Astrocyte (in vitro differentiated cells and primary cell): Measurements from ENCODE around the gene TEKT5. TPM values are rescaled to one million over a fixed set of nuclear protein-coding genes. Genes with fewer than 3 reads are reported as not detected.

ENCODE experiments used
- DNase-seq: peaks from one replicate; pipeline ENCODE4 v3.0.0-alpha.2; 2010; ENCODE audit warnings: low read depth
- FAIRE-seq: peaks from 2 replicates; lab custom pipeline; 2011; peaks lifted over from hg19 to GRCh38; lab: Jason Lieb, UNC
- H2AFZ ChIP-seq: 2 replicates; pipeline ENCODE4 v1.6.0; 2012; ENCODE audit warnings: low read depth, low read length, inconsistent platforms
- H3K27ac ChIP-seq: 2 replicates; pipeline ENCODE4 v1.5.1; 2011; ENCODE audit warnings: low read depth, low read length, inconsistent platforms
- H3K27me3 ChIP-seq: 2 replicates; pipeline ENCODE4 v1.6.0; 2011; ENCODE audit warnings: low read length, inconsistent platforms; ENCODE audit not compliant: insufficient read depth
- H3K36me3 ChIP-seq: 2 replicates; pipeline ENCODE4 v1.5.1; 2011; ENCODE audit warnings: low read length, inconsistent platforms; ENCODE audit not compliant: insufficient read depth
- H3K4me1 ChIP-seq: 2 replicates; pipeline ENCODE4 v1.5.1; 2011; ENCODE audit warnings: low read length, inconsistent platforms; ENCODE audit not compliant: insufficient read depth
- H3K4me2 ChIP-seq: 2 replicates; pipeline ENCODE4 v1.6.0; 2012; ENCODE audit warnings: low read length, inconsistent platforms
- H3K4me3 ChIP-seq: 2 replicates; pipeline ENCODE4 v1.5.1; 2011; ENCODE audit warnings: low read depth, mild to moderate bottlenecking, low read length, inconsistent platforms; ENCODE audit not compliant: insufficient read depth
- H3K79me2 ChIP-seq: 2 replicates; pipeline ENCODE4 v1.6.0; 2012; ENCODE audit warnings: mild to moderate bottlenecking, low read length, inconsistent platforms; ENCODE audit not compliant: insufficient read depth
- H3K9ac ChIP-seq: 2 replicates; pipeline ENCODE4 v1.6.0; 2012; ENCODE audit warnings: mild to moderate bottlenecking, low read length, inconsistent platforms
- H3K9me3 ChIP-seq: 2 replicates; pipeline ENCODE4 v1.5.1; 2012; ENCODE audit warnings: low read depth, mild to moderate bottlenecking, low read length, inconsistent platforms; ENCODE audit not compliant: insufficient read depth
- H4K20me1 ChIP-seq: 2 replicates; pipeline ENCODE4 v1.6.0; 2012; ENCODE audit warnings: low read length, inconsistent platforms; ENCODE audit not compliant: insufficient read depth
- H3K27ac Mint-ChIP-seq: one replicate; pipeline ENCODE4 v1.8.0; 2021; ENCODE audit warnings: mild to moderate bottlenecking, mixed read lengths; ENCODE audit not compliant: unreplicated experiment
- H3K27me3 Mint-ChIP-seq: one replicate; pipeline ENCODE4 v1.8.0; 2021; ENCODE audit warnings: low read depth, mixed read lengths; ENCODE audit not compliant: unreplicated experiment
- H3K36me3 Mint-ChIP-seq: one replicate; pipeline ENCODE4 v1.8.0; 2021; ENCODE audit warnings: low read depth, mixed read lengths; ENCODE audit not compliant: unreplicated experiment
- H3K4me1 Mint-ChIP-seq: one replicate; pipeline ENCODE4 v1.8.0; 2021; ENCODE audit warnings: low read depth, mixed read lengths; ENCODE audit not compliant: unreplicated experiment
- H3K4me3 Mint-ChIP-seq: one replicate; pipeline ENCODE4 v1.8.0; 2021; ENCODE audit warnings: mild to moderate bottlenecking, moderate library complexity, mixed read lengths; ENCODE audit not compliant: unreplicated experiment
- H3K9me3 Mint-ChIP-seq: one replicate; pipeline ENCODE4 v1.8.0; 2021; ENCODE audit warnings: mild to moderate bottlenecking, mixed read lengths; ENCODE audit not compliant: unreplicated experiment
- CTCF ChIP-seq: IDR thresholded peaks from 2 replicates; pipeline ENCODE4 v1.5.1; 2011; ENCODE audit warnings: low read depth, mild to moderate bottlenecking, inconsistent platforms, low read length, moderate library complexity; ENCODE audit not compliant: insufficient read depth
- EZH2 ChIP-seq: IDR thresholded peaks from 2 replicates; pipeline ENCODE4 v1.6.1; 2012; ENCODE audit warnings: mild to moderate bottlenecking, low read length, inconsistent platforms; ENCODE audit not compliant: insufficient read depth
- total RNA-seq: library from RNA; stranded (reverse); gene quantifications from 2 replicates; pipeline ENCODE4 v1.2.1, GENCODE V29; 2021

The TEKT5 gene
- total RNA-seq, 1 donor from 2014 or later = not detected

DNA sequence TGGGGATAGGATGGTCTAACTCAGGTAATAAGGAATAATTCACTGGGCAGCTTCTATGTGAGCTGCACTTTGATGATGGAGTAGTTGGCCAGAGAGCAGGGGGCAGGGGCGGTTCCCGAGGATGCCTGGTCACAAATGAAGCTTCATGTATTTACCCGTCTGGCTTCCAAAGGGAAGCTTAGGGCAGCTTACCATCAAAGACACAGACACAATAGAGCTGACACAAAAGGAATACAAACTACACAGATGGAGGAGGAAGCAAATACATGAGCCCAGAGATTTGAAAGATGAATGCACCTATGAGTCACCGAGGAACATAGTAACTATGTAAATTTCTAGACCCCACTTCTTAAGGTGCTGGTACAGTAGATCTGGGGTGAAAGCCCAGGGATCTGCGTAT is 105.6 kb downstream of the TEKT5 start:
- Histone ChIP-seq H3K4me3 (no peak overlapping the region), H3K27me3 (no peaks in the 10 kb centered on the region), H3K4me1 (peaks cover 12% of the 10 kb centered on the region), H3K9me3 (no peaks in the 10 kb centered on the region), H3K36me3 (no peaks in the 10 kb centered on the region), H3K79me2 (no peaks in the 10 kb centered on the region), H2AFZ (no peak overlapping the region), H3K27ac (no peak overlapping the region), H3K9ac (no peak overlapping the region), H3K4me2 (no peak overlapping the region), H4K20me1 (no peaks in the 10 kb centered on the region)
- Mint-ChIP-seq H3K27ac (no peak overlapping the region), H3K4me1 (peaks cover 8% of the 10 kb centered on the region), H3K4me3 (no peak overlapping the region), H3K9me3 (no peaks in the 10 kb centered on the region), H3K36me3 (no peaks in the 10 kb centered on the region), H3K27me3 (peaks cover 32% of the 10 kb centered on the region)
- TF ChIP-seq EZH2 (no peak), CTCF (no peak)
- FAIRE-seq (no peak), DNase-seq (no peak)

DNA sequence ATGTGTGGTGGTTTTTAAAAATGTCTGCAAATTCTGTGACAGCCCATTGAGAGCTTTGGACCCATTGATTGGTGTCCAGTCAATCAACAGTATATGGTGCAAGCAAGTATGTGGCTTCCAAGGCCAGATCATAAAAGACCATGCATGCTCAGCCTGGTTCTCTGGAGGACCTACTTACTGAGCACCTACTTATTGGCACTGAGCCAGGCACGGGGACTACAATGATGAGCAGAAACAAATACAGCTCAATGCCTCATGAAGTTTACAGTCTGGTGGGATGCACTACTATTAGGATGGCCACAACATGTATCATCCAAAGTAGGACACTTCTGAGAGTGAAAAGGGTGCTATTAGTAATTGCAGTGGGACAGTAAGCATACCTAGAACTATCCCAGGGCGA is 107.1 kb downstream of the TEKT5 start:
- no peak overlapping the region for H3K4me3 ChIP-seq
- H3K27me3 Mint-ChIP-seq = peaks cover 34% of the 10 kb centered on the region
- TF ChIP-seq EZH2 (no peak), CTCF (no peak)
- peaks cover 8% of the 10 kb centered on the region for H3K4me1 Mint-ChIP-seq
- H3K4me1 ChIP-seq = peaks cover 12% of the 10 kb centered on the region
- H4K20me1 ChIP-seq = no peaks in the 10 kb centered on the region
- DNase-seq = no peak
- no peaks in the 10 kb centered on the region for H3K9me3 ChIP-seq
- H3K36me3 ChIP-seq = no peaks in the 10 kb centered on the region
- no peaks in the 10 kb centered on the region for H3K27me3 ChIP-seq
- no peak overlapping the region for H3K27ac Mint-ChIP-seq
- no peak overlapping the region for H3K9ac ChIP-seq
- H3K27ac ChIP-seq = no peak overlapping the region
- H2AFZ ChIP-seq = no peak overlapping the region
- no peaks in the 10 kb centered on the region for H3K79me2 ChIP-seq
- no peaks in the 10 kb centered on the region for H3K9me3 Mint-ChIP-seq
- no peak for FAIRE-seq
- H3K4me2 ChIP-seq = no peak overlapping the region
- H3K4me3 Mint-ChIP-seq = no peak overlapping the region
- no peaks in the 10 kb centered on the region for H3K36me3 Mint-ChIP-seq

DNA sequence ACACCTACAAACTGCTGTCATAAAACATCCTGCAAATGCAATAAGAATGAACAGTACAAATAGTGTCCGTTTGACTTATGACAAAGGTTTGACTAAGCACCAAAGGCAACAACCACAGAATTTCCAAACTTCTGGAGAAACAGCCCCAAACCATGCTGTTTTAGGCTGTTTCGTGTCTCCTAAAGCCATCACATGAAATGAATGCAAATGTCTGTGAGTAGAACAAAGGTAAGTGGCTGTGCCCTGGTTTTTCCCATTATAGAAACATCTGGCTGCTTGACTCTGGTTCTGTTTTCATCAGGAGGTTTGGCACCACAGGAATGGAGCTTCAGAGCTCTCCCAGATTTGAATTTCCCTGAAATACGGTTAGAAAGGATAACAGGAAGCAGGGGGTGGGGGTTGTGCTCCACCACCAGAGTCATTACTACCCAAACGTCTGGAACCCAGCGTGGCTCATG is 109.7 kb downstream of the TEKT5 start:
- H3K79me2 ChIP-seq = no peaks in the 10 kb centered on the region
- Mint-ChIP-seq H3K4me3 (no peak overlapping the region), H3K9me3 (no peaks in the 10 kb centered on the region), H3K27ac (no peak overlapping the region), H3K36me3 (no peaks in the 10 kb centered on the region), H3K27me3 (peaks cover 32% of the 10 kb centered on the region), H3K4me1 (peaks cover 8% of the 10 kb centered on the region)
- no peaks in the 10 kb centered on the region for H3K27me3 ChIP-seq
- TF ChIP-seq CTCF (no peak), EZH2 (no peak)
- no peaks in the 10 kb centered on the region for H3K36me3 ChIP-seq
- no peaks in the 10 kb centered on the region for H3K9me3 ChIP-seq
- peak overlapping the region; percentile 83 for H3K4me2 ChIP-seq
- FAIRE-seq (peak; percentile 54), DNase-seq (peak; percentile 67)
- H4K20me1 ChIP-seq = no peaks in the 10 kb centered on the region
- peaks cover 12% of the 10 kb centered on the region for H3K4me1 ChIP-seq
- peak overlapping the region; percentile 72 for H3K27ac ChIP-seq
- H2AFZ ChIP-seq = peak overlapping the region; percentile 62
- H3K9ac ChIP-seq = peak overlapping the region; percentile 57
- peak overlapping the region; percentile 35 for H3K4me3 ChIP-seq
